K562 (cell line): Measurements from ENCODE around the gene POP5. TPM values are rescaled to one million over a fixed set of nuclear protein-coding genes. Genes with fewer than 3 reads are reported as not detected.

Experiments
- AFF1 ChIP-seq, 2 experiments: fragments of 450-650 bp; IDR thresholded peaks; 2 replicates each; pipeline ENCODE4 v1.6.1; 2018; ENCODE audit warnings: mild to moderate bottlenecking in 2 of 2, low read depth in 1 of 2; ENCODE audit not compliant: partially characterized antibody in 2 of 2
- CBX2 ChIP-seq: fragments of 200-600 bp; sonication (generic); IDR thresholded peaks from one replicate; pipeline ENCODE4 v1.6.1; 2012; ENCODE audit warnings: mild to moderate bottlenecking, low read length, inconsistent platforms; ENCODE audit not compliant: insufficient read depth, poor library complexity, severe bottlenecking
- CC2D1A ChIP-seq: fragments of 450-650 bp; IDR thresholded peaks from 2 replicates; pipeline ENCODE4 v1.6.1; 2017; ENCODE audit warnings: mild to moderate bottlenecking
- FOXA1 ChIP-seq: fragments of 450-650 bp; IDR thresholded peaks from 2 replicates; pipeline ENCODE4 v1.6.1; 2016; ENCODE audit warnings: mild to moderate bottlenecking, borderline replicate concordance
- FUS ChIP-seq: fragments of 200-400 bp; formaldehyde crosslinking; optimal IDR thresholded peaks from 2 replicates; pipeline ENCODE3; 2017; ENCODE audit warnings: low read depth, low read length
- GABPB1 ChIP-seq: sonication (generic); formaldehyde crosslinking; IDR thresholded peaks from 2 replicates; pipeline ENCODE4 v1.8.0; 2022; ENCODE audit warnings: mild to moderate bottlenecking, missing genetic modification reagents
- ILF3 ChIP-seq: fragments of 450-650 bp; IDR thresholded peaks from 2 replicates; pipeline ENCODE4 v1.6.1; 2018; ENCODE audit warnings: antibody characterized with exemption, mild to moderate bottlenecking, moderate library complexity, borderline replicate concordance
- IRF1 ChIP-seq: sonication (generic); formaldehyde crosslinking; IDR thresholded peaks from 2 replicates; pipeline ENCODE4 v1.8.0; 2022; ENCODE audit warnings: missing genetic modification reagents, mild to moderate bottlenecking, borderline replicate concordance
- KAT7 ChIP-seq: sonication (generic); formaldehyde crosslinking; IDR thresholded peaks from 2 replicates; pipeline ENCODE4 v1.8.0; 2022; ENCODE audit warnings: missing genetic modification reagents, mild to moderate bottlenecking, borderline replicate concordance
- NCOA6 ChIP-seq: fragments of 450-650 bp; IDR thresholded peaks from 2 replicates; pipeline ENCODE4 v1.6.1; 2017; ENCODE audit warnings: mild to moderate bottlenecking
- NR2F6 ChIP-seq: fragments of 450-650 bp; formaldehyde crosslinking; IDR thresholded peaks from 2 replicates; pipeline ENCODE4 v1.4.0; 2020; ENCODE audit warnings: mild to moderate bottlenecking
- POU5F1 ChIP-seq: fragments of 150-350 bp; IDR thresholded peaks from 2 replicates; pipeline ENCODE4 v1.6.1; 2014; ENCODE audit warnings: borderline replicate concordance, low read length, low read depth, mild to moderate bottlenecking; ENCODE audit not compliant: partially characterized antibody
- RCOR1 ChIP-seq, 2 experiments: IDR thresholded peaks; 2 replicates each; pipeline ENCODE4 v1.6.1; 2012; ENCODE audit warnings: low read depth in 2 of 2, low read length in 2 of 2, borderline replicate concordance in 1 of 2, improper control_type of control experiment in 1 of 2
- RFX5 ChIP-seq: IDR thresholded peaks from 2 replicates; pipeline ENCODE4 v1.6.1; 2011; ENCODE audit warnings: low read depth, mild to moderate bottlenecking, improper control_type of control experiment, low read length
- SIN3B ChIP-seq: fragments of 450-650 bp; IDR thresholded peaks from 2 replicates; pipeline ENCODE4 v1.6.1; 2017; ENCODE audit warnings: low read depth, mild to moderate bottlenecking, moderate library complexity
- SIX5 ChIP-seq, 2 experiments: IDR thresholded peaks; 2 replicates each; pipeline ENCODE4 v1.6.1; 2011; ENCODE audit warnings: low read length in 2 of 2, borderline replicate concordance in 1 of 2, low read depth in 1 of 2, mild to moderate bottlenecking in 1 of 2, moderate library complexity in 1 of 2; ENCODE audit not compliant: insufficient read depth in 1 of 2
- SMARCB1 ChIP-seq: IDR thresholded peaks from 2 replicates; pipeline ENCODE4 v1.6.1; 2011; ENCODE audit warnings: improper control_type of control experiment, low read depth; ENCODE audit not compliant: insufficient read length
- SOX6 ChIP-seq: fragments of 450-650 bp; IDR thresholded peaks from 2 replicates; pipeline ENCODE4 v1.6.1; 2014; ENCODE audit warnings: mild to moderate bottlenecking
- SRF ChIP-seq, 2 experiments: fragments of 250-450, 450-650 bp in 1 of 2; sonication (Bioruptor Pico) in 1 of 2; sonication (generic) in 1 of 2; formaldehyde crosslinking; IDR thresholded peaks; 2 replicates each; pipeline versions ENCODE4 v1.5.0 to v1.5.1; 2020 to 2022; ENCODE audit warnings: mild to moderate bottlenecking in 1 of 2, missing genetic modification reagents in 1 of 2
- THRAP3 ChIP-seq: fragments of 450-650 bp; IDR thresholded peaks from 2 replicates; pipeline ENCODE4 v1.6.1; 2016; ENCODE audit warnings: mild to moderate bottlenecking, inconsistent platforms, borderline replicate concordance
- ZBTB5 ChIP-seq: fragments of 450-650 bp; IDR thresholded peaks from 2 replicates; pipeline ENCODE4 v1.6.1; 2017; ENCODE audit warnings: antibody characterized with exemption
- ZEB2 ChIP-seq: fragments of 450-650 bp; IDR thresholded peaks from 2 replicates; pipeline ENCODE4 v1.6.1; 2016
- ZNF311 ChIP-seq: fragments of 250-450 bp; sonication (Bioruptor Pico); IDR thresholded peaks from 2 replicates; pipeline ENCODE4 v1.4.0; 2020; ENCODE audit warnings: mild to moderate bottlenecking, moderate library complexity
- polyA plus RNA-seq, 8 experiments: library from polyadenylated mRNA; depleted of rRNA in 4 of 8; stranded (reverse) in 5 of 8; unstranded in 3 of 8; fragments of >200 nt; fragmentation: Nextera tagmentation in 2 of 8; fragmentation: Illumina TruSeq in 1 of 8; extraction: Ambion mirVana in 2 of 8; extraction: Trizol in 1 of 8; gene quantifications; 2 replicates each; pipeline versions ENCODE4 v1.2.1 to v1.2.3, GENCODE V29; 2011 to 2014; ENCODE audit warnings: inconsistent platforms in 1 of 8, missing spikeins in 1 of 8
- total RNA-seq, 7 experiments: library from RNA; depleted of rRNA in 6 of 7; stranded (reverse); fragments of >200 nt in 6 of 7; fragmentation: Illumina TruSeq in 2 of 7; extraction: Trizol in 2 of 7; gene quantifications; 2 replicates each; pipeline versions ENCODE4 v1.2.1 to v1.2.3, GENCODE V29; 2011 to 2021; ENCODE audit warnings: low replicate concordance in 1 of 7
- TF ChIP-seq, protein P1 (sequence below): fragments of 250-450 bp; sonication (Bioruptor Pico); IDR thresholded peaks from 2 replicates; pipeline ENCODE4 v1.8.0; 2021; ENCODE audit warnings: moderate library complexity, mild to moderate bottlenecking, inconsistent platforms

The POP5 gene
- total and polyA plus RNA-seq, 9 of the 15 experiments (the other 6 are each of a cell fraction or from before 2014, with no cell fraction given): 57.5 to 253 (median 73.8) TPM

- no peak for TF ChIP-seq RFX5
- no peak for TF ChIP-seq FOXA1
- no peak for TF ChIP-seq NR2F6 (CRISPR knock-in tag)
- TF ChIP-seq, protein P1, sequence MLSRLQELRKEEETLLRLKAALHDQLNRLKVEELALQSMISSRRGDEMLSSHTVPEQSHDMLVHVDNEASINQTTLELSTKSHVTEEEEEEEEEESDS (CRISPR knock-in tag): no peak
- no peak for TF ChIP-seq SIN3B
- peak in 1 of 2 experiments; percentile 31; a peak in 1 of 4 replicates for TF ChIP-seq SRF (CRISPR knock-in tag; IDR thresholded peaks at IDR 0.05)
- TF ChIP-seq GABPB1 (CRISPR knock-in tag): no peak
- TF ChIP-seq SIX5 (IDR thresholded peaks at IDR 0.05; ENCODE audit: borderline replicate concordance in 1 of 2, insufficient read depth in 1 of 2, low read depth in 1 of 2, low read length in 2 of 2): no peak
- TF ChIP-seq SMARCB1: no peak
- TF ChIP-seq ILF3: no peak; the same call in 1 of the 2 replicates
- TF ChIP-seq CBX2: no peak
- peak; percentile 97 for TF ChIP-seq ZEB2
- no peak for TF ChIP-seq THRAP3
- peak; percentile 70 to 96 for TF ChIP-seq AFF1 (IDR thresholded peaks at IDR 0.05; ENCODE audit: low read depth in 1 of 2, partially characterized antibody in 2 of 2)
- peak; percentile 86 for TF ChIP-seq ZNF311 (CRISPR knock-in tag)
- TF ChIP-seq IRF1 (CRISPR knock-in tag): no peak
- peak; percentile 38; the same call in 1 of the 2 replicates for TF ChIP-seq KAT7 (CRISPR knock-in tag)
- no peak for TF ChIP-seq POU5F1
- no peak for TF ChIP-seq ZBTB5
- TF ChIP-seq CC2D1A: peak; percentile 96
- no peak for TF ChIP-seq FUS
- TF ChIP-seq RCOR1 (IDR thresholded peaks at IDR 0.05; ENCODE audit: borderline replicate concordance in 1 of 2, low read depth in 2 of 2, low read length in 2 of 2): peak; percentile 92 to 98
- peak; percentile 99 for TF ChIP-seq SOX6
- TF ChIP-seq NCOA6: no peak
These were observed 40.8 kb downstream of the POP5 start (continued) for GRCh38 chr12:120540445-120540844.
